COLO668 (cell line): Measurements from ENCODE around the gene GAPVD1.
"Not testable (repeated sequence)": the region's sequence is repeated elsewhere in the genome, so short reads cannot be mapped to it uniquely, and the experiment has no call there.

Experiments used
- DNase-seq: peaks from one replicate; lab custom pipeline; 2025; ENCODE audit not compliant: unreplicated experiment; lab: John Stamatoyannopoulos, UW

GAPVD1 gene

DNA sequence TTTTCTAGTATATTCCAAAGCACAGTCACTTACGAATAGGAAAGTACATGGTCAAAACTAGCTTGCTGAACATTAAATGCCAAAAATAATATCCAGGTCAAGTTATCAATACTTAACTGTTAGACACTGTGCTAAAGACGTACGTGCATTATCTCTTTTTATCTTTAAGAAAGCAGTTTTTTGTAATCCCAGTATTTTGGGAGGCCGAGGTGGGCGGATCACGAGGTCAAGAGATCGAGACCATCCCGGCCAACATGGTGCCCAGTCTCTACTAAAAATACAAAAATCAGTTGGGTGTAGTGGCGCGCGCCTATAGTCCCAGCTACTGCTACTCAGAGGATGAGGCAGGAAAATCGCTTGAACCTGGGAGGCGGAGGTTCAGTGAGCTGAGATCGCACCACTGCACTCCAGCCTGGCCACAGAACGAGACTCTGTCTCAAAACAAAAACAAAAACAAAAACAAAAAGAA, 17.8 kb upstream of the GAPVD1 start:
- no peak for DNase-seq

DNA sequence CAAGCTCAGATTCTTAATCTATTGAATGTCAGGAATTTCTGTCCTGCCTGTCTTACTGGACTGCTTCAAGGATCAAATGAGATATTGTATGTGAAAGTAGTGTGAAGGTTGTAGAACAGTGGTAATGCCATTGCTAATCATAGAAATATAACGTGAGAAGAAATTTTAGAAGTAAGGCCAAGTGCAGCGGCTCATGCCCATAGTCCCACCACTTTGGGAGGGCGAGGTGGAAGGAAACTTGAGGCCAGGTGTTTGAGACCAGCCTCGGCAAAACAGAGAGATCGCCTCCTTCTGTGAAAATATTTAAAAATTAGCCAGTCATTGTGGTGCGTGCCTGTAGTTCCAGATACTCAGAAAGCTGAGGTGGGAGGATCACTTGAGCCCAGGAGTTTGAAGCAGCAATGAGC, 15.4 kb upstream of the GAPVD1 start:
- DNase-seq: no peak

DNA sequence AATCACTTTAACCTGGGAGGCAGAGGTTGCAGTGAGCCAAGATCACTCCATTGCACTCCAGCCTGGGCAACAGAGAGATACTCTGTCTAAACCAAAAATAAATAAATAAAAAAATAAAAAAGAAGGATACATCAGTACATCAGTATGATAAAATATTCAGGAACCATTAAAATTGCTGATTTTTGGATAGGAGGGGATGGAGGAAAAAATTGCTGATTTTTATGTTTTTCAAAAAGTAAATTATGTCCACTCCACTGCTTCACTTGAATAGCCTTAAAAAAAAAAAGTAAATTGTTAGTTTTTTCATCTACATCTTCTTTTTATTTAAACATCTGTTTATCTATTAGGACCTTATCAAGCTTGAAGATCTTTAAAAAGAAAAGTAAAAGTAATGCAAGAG, 7.4 kb upstream of the GAPVD1 start:
- no peak for DNase-seq

DNA sequence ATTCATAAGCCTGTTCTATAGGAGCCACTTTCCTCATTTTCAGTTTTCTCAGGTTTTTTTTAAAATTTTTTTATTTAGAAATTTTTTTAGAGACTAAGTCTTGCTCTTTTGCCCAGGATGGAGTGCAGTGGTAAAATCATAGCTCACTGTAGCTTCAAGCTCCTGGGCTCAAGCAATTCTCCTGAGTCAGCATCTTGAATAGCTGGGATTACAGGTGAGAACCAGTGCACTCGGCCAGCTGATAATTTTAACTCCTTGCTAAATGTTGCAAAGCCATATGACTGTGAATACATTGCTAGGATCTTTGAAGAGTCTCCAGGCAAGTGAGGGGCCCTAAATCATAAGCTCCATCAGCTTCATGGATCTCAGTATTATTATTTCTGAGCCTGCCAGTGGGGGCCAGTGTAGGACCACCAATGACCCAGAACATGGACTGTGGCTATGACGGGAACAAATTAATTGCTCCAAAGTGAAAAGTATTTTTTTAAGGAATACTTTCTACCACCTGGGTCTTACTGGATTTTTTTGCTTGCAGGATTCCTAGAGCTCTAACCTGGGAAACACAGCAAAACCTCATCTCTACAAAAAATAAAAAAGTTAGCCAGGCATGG, 5.7 kb upstream of the GAPVD1 start:
- peak; percentile 12 for DNase-seq

DNA sequence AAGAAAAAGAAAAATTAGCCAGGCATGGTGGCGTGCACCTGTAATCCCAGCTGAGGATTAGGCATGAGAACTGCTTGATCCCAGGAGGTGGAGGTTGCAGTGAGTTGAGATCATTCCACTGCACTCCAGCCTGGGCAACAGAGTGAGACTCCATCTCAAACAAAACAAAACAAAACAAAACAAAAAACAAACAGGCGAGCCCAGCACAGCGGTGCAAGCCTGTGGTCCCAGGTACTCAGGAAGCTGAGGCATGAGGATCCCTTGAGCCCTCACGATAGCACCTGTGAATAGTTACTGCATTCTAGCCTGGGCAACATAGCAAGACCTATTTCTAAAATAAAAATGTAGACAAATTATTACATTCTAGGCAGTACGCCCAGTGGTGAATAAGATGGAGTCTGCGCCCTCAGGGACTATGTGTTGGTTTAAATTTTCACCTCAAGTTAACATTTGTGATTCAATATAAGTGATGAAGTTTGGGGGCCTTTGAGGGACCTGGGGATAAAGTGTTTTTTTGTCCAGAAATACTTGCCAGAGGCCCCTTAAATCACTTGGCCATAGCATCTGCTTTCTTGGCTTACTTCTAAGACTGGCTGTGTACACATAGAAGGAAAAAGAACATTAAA, 3.4 kb upstream of the GAPVD1 start:
- DNase-seq: no peak

DNA sequence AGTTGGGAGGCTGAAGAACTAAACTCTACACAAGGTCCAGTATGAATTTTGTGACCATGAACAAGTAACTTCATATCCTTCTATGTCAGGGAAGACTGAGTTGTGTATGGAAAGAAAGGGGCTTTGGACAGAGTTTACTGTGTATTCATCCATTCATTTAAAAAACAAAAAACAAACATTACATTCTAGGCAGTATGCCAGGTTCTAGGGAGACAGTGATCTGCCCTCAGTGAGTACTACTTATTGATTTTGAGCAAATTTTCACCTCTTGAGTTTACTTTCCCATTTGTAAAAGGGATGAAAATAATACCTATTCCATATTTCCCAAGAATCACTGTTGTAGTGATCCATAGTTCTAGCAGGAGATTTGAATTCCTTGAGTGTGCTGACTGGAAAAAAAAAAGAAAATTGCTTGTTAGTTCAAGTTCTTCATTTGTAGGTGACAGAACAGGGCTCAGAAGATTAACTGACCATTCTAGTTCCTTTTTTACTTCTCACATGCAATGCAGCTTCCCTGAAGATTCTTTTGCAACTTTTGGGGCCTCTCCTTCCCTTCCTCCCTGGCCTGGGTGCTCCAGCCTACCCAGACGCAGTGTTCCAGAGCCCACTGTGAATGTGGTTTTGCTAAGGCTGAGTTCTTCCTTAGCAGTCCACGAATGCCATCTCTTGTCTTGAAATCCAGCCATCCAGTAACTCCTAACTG, 2.6 kb upstream of the GAPVD1 start:
- DNase-seq: no peak

DNA sequence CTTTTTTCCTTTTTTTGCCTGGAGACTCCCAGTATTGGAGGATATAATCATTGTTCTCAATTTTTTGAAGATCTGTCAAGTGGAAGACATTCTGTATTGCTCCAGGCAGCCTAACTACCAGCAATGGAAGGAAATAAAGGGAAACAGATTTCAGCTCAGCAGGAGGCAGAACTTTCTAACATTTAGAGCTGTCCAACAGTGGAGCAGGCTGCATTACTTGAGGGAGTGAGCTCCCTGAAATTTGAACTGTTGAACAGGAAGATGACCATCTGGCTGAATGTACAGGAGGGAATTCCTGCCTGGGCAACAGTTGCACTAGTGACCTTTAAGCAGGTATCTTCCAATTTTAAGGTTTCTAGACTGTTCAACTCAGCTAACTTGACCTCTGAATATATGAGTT, 1.1 kb upstream of the GAPVD1 start:
- no peak for DNase-seq

DNA sequence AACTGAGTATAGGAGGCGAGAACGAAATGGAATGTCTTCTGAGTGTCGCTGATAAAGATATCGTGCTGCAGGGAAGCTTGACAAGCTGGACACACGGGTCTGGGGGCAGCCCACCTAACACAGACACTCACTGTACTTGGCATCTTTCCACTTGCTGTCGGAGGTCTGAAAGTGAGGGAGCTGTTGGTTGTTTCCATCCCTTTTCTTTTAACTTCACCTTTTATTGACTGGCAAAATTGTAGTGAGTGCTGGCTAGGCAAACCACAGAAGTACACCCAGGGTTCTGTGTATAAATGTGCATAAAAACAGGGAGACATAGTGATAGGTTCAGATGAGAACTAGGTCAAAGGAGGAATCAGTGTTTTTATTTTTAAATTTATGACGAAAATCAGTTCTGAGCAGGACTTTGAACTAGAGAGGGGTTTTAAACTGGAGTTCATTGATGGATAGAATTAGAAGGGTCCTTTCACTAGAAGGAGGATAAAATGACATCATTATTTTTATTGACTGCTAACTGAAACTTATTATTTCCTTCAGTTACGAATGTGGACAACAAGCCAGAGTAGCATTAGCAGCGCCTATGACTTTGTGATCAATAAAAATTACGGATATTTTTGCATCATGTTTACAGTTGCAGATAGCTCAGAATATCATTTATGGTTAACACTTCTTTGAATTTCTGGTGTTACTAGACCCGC, 817 bp downstream of the GAPVD1 start:
- DNase-seq: no peak

DNA sequence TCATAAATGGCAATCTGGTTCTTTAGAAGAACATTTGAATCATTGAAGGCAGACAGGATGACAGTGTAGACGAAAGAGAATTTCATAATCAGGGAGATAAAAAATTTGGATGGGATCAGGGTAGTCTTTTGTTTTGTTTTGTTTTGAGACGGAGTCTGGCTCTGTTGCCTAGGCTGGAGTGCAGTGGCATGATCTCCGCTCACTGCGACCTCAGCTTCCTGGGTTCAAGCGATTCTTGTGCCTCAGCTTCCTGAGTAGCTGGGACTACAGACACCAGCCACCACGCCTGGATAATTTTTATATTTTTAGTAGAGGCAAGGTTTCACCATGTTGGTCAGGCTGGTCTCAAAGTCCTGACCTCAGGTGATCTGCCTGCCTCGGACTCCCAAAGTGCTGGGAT, 2.4 kb downstream of the GAPVD1 start:
- not testable (repeated sequence) for DNase-seq

DNA sequence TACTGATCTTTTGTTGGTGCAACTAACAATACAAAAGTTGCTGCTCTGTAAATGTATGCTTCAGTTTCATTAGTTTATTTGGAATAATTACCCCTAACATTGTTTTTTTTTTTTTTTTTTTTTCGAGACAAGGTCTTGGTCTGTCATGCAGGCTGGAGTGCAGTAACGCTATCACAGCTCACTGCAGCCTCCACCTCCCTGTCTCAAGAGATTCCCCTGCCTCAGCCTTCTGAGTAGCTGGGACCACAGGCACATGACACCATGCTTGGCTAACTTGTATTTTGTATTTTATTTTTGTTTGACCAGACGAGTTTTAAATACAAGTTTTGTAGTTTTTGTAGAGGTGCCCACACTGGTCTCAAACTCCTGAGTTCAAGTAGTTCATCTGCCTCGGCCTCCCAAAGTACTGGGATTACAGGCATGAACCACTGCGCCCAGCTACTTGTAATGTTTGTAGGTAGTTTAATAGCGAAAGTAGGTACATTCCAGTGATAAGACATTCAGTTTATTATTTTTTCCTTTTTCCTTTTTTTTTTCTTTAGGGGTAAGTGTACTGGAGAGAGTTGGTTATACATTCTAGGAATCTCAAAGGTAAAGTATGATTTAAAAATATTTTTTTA, 6.9 kb downstream of the GAPVD1 start:
- DNase-seq: no peak

DNA sequence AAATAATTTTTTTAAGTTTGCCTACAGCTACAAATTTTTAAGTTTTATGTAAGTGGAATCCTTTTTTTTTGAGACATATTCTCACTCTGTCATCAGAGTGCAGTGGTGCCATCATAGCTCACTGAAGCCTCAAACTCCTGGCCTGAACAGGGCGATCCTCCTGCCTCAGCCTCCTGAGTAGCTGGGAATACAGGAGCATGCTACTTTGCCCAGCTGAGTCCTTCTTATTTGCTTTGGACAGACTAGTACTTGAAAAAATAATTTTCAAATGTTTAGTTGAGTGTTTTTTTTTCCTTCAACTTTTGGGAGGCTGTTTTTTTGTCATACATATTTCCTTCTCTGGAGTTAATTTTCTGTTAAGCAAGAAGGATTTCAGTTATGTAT, 7.4 kb downstream of the GAPVD1 start:
- DNase-seq: no peak

DNA sequence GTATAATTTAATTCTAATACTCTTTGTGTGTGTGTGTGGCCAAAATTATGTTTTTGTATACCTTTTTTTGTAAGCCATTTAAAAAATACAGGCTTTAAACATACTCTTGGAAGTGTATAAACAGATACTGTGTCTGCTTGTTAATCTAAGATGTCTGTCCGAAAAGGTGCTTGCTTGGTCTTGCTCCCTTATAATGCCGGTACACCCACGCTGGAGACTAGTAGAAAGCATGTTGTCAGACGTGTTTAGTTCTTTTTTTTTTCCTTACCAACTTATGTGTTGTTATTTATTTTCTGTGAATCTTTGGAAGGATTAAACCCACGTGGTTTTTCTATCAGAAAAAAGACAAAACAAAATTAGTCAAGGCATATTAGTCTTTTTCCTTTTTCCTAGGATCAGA, 9.5 kb downstream of the GAPVD1 start:
- no peak for DNase-seq

DNA sequence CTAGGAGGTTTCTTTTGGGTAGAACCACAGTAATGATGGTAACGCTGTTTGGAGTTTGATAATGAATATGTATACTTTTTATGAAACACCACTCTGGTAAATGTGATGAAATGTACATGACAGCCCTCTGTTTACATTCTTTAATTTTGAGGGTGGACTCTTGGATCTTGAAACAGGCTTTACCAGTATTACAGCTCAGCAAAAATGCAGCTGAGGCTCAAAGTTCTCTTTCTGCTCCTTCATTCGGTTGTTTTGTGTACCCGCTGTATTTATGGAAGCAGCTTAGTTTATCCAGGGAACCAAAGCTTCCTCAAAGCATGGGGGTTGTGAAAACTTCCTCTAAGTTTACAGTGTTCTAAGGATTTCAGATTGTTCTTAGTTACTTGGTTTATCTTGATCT, 11.1 kb downstream of the GAPVD1 start:
- no peak for DNase-seq

DNA sequence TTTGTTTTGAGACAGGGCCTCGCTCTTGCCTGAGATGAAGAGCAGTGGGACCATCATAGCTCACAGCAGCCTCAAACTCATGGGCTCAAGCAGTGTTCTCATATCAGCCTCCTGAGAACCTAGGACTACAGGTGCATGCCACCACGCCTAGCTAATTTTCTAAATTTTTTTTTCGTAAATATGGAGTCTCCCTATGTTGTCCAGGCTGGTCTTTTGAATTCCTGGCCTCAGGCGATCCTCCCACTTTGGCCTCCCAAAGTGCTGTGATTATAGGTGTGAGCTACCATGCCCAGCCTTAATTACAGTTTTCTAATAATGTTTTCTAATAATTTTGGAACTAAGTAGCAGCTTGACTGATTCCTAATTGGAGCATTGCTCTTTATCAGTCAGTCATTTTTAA, 15.1 kb downstream of the GAPVD1 start:
- no peak for DNase-seq

DNA sequence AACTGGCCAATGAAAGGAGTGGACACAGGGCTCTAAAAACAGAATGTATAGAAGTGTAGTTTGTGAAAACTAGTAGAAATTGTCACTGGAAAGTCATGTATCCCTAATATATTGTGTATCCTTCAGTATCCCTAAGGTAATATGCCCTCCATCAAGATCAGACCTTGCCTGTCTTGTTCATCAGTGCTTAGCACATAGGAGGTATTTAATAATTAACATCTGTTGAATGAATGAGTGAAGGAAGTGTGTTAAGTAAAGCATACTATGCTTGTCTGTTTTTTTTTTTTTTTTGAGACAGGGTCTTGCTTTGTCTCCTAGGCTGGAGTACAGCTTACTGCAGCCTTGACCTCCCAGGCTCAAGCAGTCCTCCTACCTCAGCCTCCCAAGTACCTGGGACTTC, 15.8 kb downstream of the GAPVD1 start:
- no peak for DNase-seq

DNA sequence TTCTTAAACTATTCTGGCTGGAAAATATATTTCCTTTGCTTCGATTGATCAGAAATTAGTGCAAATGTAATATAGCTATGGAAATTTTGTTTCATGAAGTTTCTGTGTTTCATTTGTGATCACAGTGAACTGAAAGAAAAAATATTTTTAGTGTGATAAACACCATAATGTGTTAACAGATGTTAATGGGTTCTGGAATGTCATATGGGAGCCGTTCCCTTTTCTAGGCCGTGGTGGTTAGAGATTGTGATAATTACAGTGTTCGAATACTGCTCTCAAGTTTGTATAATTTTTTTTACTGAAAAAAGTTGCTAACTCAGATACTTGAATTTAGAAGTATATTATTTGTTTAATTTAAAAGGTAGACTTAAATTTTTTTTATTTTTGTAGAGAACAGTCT, 19.3 kb downstream of the GAPVD1 start:
- DNase-seq: no peak

DNA sequence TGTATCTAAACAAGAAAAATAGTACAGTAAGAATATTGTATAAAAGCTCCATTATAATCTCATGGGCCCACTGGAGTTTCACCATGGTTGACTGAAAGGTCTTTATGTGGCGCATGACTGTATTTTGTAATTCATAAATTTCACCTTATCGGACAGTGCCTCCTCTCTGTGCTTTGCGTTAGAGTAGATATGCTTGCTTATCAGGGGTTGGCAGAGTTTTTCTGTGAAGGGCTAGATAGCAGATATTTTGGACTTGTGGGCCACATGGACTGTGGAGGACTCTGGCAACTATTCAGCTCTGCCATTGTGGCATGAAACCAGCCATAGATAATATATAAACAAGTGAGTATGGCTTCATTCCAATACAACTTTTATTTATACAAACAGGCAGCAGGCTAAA, 23.2 kb downstream of the GAPVD1 start:
- DNase-seq: no peak

DNA sequence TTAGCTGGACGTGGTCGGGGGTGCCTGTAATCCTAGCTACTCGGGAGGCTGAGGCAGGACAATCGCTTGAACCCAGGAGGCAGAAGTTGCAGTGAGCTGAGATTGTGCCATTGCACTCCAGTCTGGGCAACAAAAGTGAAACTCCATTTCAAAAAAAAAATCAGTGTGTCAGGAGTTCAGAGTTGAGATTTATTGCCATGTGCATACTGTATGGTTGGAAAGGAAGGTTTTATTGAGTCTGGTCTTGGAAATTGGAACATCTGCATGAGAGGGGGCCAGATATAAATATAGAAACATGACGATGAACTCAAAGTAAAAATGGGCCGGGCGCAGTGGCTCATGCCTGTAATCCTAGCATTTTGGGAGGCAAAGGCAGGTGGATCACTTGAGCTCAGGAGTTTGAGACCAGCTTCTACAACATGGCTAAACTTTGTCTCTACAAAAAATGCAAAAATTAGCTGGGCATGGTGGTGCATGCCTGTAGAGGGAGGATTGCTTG, 25.4 kb downstream of the GAPVD1 start:
- DNase-seq: not testable (repeated sequence)

DNA sequence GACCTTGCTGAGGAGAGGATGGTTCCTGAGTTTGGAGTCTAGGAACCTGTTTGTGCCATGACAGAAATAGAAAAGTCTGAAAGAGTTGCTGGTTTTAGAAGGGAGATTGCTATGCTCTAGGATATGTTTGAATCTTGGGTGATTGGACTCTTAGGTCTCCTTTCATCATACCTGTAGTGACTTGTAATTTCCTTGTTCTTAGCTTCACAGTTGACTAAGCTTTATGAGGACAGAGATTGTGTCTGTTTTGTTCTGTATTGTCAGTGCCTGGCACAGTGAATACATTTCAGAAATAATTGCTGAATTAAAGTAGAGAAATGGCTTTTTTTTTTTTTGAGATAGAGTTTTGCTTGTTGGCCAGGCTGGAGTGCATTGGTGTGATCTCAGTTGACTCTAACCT, 31.5 kb downstream of the GAPVD1 start:
- DNase-seq: no peak

DNA sequence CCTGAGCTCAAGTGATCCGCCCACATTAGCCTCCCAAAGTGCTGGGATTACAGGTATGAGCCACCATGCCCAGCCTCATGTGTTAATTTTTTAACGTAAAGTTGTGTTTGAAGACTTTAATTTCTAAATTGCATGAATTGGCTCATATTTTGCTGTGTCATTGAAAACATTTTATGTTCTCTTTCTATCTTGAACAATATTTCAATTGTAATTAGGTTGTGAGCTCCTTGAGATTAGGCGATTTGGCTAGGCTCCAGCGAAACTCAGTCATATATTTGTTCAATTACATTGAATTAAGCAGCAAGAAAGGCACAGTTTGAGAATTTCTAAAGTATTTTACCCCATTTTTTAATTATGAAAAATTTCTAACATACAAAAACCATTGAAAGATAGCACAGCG, 34.0 kb downstream of the GAPVD1 start:
- no peak for DNase-seq

DNA sequence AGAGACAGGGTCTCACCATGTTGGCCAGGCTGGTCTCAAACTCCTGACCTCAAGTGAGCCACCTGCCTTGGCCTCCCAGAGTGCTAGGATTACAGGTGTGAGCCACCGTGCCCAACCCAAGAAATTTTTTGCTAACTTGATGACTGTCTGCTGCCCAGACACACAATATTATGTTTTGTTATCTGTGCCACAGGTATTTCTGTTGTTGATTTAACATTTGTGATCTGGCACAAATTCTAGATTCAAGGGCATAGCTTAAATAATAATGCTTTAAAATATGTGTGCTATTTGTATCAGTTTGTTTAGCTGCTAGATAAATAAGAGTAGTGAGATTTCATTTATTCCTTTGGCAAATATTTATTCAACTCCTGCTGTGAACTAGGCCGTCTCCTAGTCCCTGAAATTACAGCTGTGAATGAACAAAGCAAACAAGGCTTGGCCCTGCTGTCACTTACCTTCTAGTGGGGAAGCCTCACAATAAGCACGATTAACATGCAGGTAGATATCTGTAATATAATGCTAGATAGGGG, 35.3 kb downstream of the GAPVD1 start:
- DNase-seq: peak; percentile 55
